ENCODE data around the gene DBNL. TPM values are rescaled to one million over a fixed set of nuclear protein-coding genes. Genes with fewer than 3 reads are reported as not detected.

Gene DBNL
- total RNA-seq, 1 donor from 2014 or later, result 68.0 TPM

DNA sequence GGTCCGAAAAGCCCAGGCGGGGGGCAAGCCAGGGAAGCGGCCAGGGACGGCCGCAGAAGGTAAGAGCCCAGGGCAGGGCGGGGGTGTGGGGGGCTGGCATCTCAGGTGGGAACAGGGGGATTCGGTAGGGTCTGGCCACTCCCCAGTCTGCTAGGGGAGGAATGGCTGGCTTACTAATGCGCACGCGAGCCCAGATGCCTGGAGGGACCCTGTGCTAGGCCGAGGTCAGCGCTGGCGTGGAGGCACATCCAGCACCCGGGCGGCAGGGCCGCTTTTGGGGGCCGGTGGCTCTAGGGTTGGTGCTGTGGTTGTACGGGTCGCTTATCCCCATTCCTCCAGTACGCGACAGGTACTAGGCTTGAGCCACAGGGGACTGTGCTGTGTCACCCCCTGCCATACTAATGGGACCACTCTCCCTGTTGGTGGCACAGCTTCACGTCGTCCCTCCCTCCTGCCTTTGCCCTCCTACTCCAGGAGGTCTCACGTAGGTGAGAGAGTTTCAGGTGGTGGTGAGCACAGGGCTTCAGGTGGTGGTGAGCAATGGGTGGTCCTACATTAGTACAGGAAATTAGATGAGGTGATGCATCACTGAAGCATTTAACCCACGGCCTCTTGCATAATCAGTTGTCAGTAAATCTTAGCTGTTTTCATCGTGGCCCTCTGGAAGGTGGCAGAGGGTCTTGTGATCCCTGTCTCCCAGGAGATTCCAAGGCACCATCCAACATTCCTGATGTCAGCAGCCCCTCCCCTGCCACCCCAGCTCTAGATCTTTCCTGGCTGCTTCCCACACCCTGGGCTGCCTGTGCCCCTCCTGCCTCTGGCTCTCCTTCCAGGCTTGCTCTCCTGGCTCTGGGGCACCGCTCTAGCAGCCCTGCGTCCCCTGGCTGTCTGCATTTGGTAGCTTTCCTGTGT, 60.6 kb downstream of the DBNL start:
- Mint-ChIP-seq H3K4me1 (ENCODE audit: low read depth) (peaks cover 5% of the 10 kb centered on the region), H3K9me3 (ENCODE audit: low read depth) (no peaks in the 10 kb centered on the region), H3K36me3 (ENCODE audit: insufficient read depth) (no peaks in the 10 kb centered on the region), H3K27ac (peak overlapping the region; percentile 3), H3K27me3 (peaks cover 23% of the 10 kb centered on the region), H3K4me3 (ENCODE audit: low read depth) (peak overlapping the region; percentile 68)
- TF ChIP-seq, protein P1, sequence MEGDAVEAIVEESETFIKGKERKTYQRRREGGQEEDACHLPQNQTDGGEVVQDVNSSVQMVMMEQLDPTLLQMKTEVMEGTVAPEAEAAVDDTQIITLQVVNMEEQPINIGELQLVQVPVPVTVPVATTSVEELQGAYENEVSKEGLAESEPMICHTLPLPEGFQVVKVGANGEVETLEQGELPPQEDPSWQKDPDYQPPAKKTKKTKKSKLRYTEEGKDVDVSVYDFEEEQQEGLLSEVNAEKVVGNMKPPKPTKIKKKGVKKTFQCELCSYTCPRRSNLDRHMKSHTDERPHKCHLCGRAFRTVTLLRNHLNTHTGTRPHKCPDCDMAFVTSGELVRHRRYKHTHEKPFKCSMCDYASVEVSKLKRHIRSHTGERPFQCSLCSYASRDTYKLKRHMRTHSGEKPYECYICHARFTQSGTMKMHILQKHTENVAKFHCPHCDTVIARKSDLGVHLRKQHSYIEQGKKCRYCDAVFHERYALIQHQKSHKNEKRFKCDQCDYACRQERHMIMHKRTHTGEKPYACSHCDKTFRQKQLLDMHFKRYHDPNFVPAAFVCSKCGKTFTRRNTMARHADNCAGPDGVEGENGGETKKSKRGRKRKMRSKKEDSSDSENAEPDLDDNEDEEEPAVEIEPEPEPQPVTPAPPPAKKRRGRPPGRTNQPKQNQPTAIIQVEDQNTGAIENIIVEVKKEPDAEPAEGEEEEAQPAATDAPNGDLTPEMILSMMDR (IDR thresholded peaks at IDR 0.05; ENCODE audit: unreplicated experiment), result no peak
- no peak for DNase-seq (ENCODE audit: low spot score, unreplicated experiment)

DNA sequence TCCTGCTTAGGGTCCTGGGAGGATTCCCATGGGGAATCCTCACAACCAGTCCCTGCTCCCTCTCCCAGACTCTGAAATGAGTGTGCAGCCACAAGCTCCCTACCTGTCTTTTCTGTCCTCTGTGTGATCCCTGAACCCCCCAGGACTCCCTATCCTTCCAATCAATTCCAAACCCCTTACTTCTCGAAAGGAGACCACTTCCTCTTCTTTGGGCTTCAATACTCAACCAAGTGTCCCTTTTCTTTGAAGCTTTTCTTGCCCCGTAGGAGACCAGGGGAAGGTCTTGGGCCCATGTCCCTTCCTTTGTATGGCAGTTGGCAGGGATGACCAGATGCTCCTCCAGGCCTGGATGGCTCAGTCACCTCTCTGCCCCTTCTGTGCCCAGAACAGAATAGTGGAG, 61.3 kb downstream of the DBNL start:
- H3K4me1 Mint-ChIP-seq (ENCODE audit: low read depth), result peaks cover 5% of the 10 kb centered on the region
- H3K4me3 Mint-ChIP-seq (ENCODE audit: low read depth), result peak overlapping the region; percentile 68
- H3K9me3 Mint-ChIP-seq (ENCODE audit: low read depth), result no peaks in the 10 kb centered on the region
- no peak for DNase-seq (ENCODE audit: low spot score, unreplicated experiment)
- no peak overlapping the region for H3K27ac Mint-ChIP-seq
- H3K36me3 Mint-ChIP-seq (ENCODE audit: insufficient read depth), result no peaks in the 10 kb centered on the region
- peaks cover 23% of the 10 kb centered on the region for H3K27me3 Mint-ChIP-seq
- TF ChIP-seq, protein P1 (IDR thresholded peaks at IDR 0.05; ENCODE audit: unreplicated experiment), result no peak

DNA sequence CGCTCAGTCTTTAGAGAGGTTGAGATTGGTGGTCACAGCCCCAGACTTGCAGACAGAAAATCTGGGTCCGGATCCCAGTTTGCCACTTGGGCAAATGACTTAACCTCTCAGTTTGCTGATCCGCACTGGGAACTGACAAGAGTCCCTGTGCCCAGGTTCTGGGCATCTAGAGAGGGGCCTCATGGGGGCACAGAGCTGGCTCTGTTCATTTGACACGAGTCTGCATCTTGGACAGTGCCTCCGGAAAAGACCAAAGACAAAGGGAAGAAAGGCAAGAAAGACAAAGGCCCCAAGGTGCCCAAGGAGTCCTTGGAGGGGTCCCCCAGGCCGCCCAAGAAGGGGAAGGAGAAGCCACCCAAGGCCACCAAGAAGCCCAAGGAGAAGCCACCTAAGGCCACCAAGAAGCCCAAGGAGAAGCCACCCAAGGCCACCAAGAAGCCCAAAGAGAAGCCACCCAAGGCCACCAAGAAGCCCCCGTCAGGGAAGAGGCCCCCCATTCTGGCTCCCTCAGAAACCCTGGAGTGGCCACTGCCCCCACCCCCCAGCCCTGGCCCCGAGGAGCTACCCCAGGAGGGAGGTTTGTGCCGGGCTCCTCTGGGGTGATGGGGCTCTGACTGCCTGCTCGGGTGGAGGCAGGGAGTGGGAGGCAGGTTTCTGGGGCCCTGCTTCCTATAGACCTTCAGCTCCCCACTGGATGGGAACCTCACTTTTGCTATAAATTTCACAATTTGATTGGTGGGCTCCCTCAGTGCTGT, 62.0 kb downstream of the DBNL start:
- no peak for DNase-seq (ENCODE audit: low spot score, unreplicated experiment)
- Mint-ChIP-seq H3K27ac (no peak overlapping the region), H3K36me3 (ENCODE audit: insufficient read depth) (no peaks in the 10 kb centered on the region), H3K9me3 (ENCODE audit: low read depth) (no peaks in the 10 kb centered on the region), H3K4me1 (ENCODE audit: low read depth) (peaks cover 5% of the 10 kb centered on the region), H3K4me3 (ENCODE audit: low read depth) (no peak overlapping the region), H3K27me3 (peaks cover 23% of the 10 kb centered on the region)
- TF ChIP-seq, protein P1 (IDR thresholded peaks at IDR 0.05; ENCODE audit: unreplicated experiment), result no peak

DNA sequence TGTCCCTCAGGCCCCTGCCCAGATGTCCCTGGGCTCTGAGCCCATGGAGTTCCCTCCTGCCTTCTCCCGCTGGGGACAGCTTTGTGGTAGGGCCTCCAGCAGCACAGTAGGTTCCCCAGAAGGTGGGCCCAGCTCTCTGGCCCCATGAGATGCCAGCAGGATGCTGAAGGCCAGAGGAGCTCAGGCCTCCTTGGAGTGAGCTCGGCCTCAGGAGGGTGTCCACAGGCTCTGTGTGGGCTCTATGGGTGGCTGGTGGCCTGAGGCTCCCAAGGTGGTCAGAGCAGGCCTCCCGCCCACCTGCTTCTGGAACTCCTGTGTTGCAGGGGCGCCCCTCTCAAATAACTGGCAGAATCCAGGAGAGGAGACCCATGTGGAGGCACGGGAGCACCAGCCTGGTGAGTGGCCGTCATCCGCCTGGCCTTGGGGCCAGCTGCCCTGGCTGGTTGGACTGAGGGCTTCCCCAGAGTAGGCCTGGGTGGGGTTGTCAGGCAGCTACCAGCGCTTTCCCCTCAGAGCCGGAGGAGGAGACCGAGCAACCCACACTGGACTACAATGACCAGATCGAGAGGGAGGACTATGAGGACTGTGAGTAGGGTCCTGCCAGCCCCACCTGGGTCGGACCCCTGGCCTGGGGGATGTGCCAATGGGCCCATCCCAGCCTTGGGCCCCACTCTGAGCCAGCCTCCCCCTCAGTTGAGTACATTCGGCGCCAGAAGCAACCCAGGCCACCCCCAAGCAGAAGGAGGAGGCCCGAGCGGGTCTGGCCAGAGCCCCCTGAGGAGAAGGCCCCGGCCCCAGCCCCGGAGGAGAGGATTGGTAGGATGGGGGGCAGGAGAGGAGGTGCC, 62.8 kb downstream of the DBNL start:
- DNase-seq (ENCODE audit: low spot score, unreplicated experiment), result no peak
- peaks cover 20% of the 10 kb centered on the region for H3K27me3 Mint-ChIP-seq
- H3K27ac Mint-ChIP-seq, result no peak overlapping the region
- TF ChIP-seq, protein P1 (IDR thresholded peaks at IDR 0.05; ENCODE audit: unreplicated experiment), result no peak
- H3K9me3 Mint-ChIP-seq (ENCODE audit: low read depth), result no peaks in the 10 kb centered on the region
- no peaks in the 10 kb centered on the region for H3K36me3 Mint-ChIP-seq (ENCODE audit: insufficient read depth)
- no peak overlapping the region for H3K4me3 Mint-ChIP-seq (ENCODE audit: low read depth)
- peaks cover 5% of the 10 kb centered on the region for H3K4me1 Mint-ChIP-seq (ENCODE audit: low read depth)

All from progenitor cell of endocrine pancreas (in vitro differentiated cells).